A549 (cell line): ENCODE data around the gene MAML2.

Source experiments
- CBX8 ChIP-seq: fragments of 200-600 bp; sonication (generic); IDR thresholded peaks from 2 replicates; pipeline ENCODE4 v1.6.1; 2016
- EP300 ChIP-seq, 2 experiments: fragments of >200 bp; sonication (Bioruptor Twin); formaldehyde crosslinking; IDR thresholded peaks; 2 replicates in 1 of 2; 3 replicates in 1 of 2; pipeline ENCODE4 v1.6.1; 2016 to 2017
- NFE2L2 ChIP-seq: fragments of 150-350 bp; conservative IDR thresholded peaks from 2 replicates; pipeline ENCODE4 v1.6.1; 2014; ENCODE audit warnings: low read length
- PHF8 ChIP-seq: fragments of 200-600 bp; sonication (generic); IDR thresholded peaks from 2 replicates; pipeline ENCODE4 v1.6.1; 2016; ENCODE audit warnings: low read depth, mild to moderate bottlenecking, antibody characterized with exemption, moderate library complexity, borderline replicate concordance
- POLR2A ChIP-seq: IDR thresholded peaks from 2 replicates; pipeline ENCODE4 v1.6.1; 2012; ENCODE audit warnings: mild to moderate bottlenecking, low read length
- POLR2AphosphoS2 ChIP-seq: conservative IDR thresholded peaks from 2 replicates; pipeline ENCODE4 v1.6.1; 2012; ENCODE audit warnings: low read length, improper control_type of control experiment, inconsistent platforms
- RFX5 ChIP-seq: fragments of 450-650 bp; IDR thresholded peaks from 2 replicates; pipeline ENCODE4 v1.7.1; 2014; ENCODE audit warnings: antibody characterized with exemption, mild to moderate bottlenecking, moderate library complexity
- SREBF2 ChIP-seq: fragments of 450-650 bp; IDR thresholded peaks from 2 replicates; pipeline ENCODE4 v1.6.1; 2014; ENCODE audit warnings: mild to moderate bottlenecking, moderate library complexity
- TFCP2L1 ChIP-seq: fragments of 250-450 bp; sonication (Bioruptor Pico); IDR thresholded peaks from 2 replicates; pipeline ENCODE4 v1.5.0; 2021; ENCODE audit warnings: mild to moderate bottlenecking
- USF2 ChIP-seq: fragments of 450-650 bp; IDR thresholded peaks from 2 replicates; pipeline ENCODE4 v1.6.1; 2014; ENCODE audit warnings: antibody characterized with exemption
- ZFP36 ChIP-seq: fragments of 450-650 bp; IDR thresholded peaks from 2 replicates; pipeline ENCODE4 v1.6.1; 2014; ENCODE audit warnings: borderline replicate concordance; ENCODE audit not compliant: partially characterized antibody
- TF ChIP-seq, protein P1 (sequence below): fragments of >200 bp; sonication (Bioruptor Twin); formaldehyde crosslinking; IDR thresholded peaks from 3 replicates; pipeline ENCODE4 v1.5.1; 2016
- TF ChIP-seq, protein P2 (sequence below): fragments of >200 bp; sonication (Bioruptor Twin); formaldehyde crosslinking; IDR thresholded peaks from 3 replicates; pipeline ENCODE4 v1.6.1; 2016

DNA sequence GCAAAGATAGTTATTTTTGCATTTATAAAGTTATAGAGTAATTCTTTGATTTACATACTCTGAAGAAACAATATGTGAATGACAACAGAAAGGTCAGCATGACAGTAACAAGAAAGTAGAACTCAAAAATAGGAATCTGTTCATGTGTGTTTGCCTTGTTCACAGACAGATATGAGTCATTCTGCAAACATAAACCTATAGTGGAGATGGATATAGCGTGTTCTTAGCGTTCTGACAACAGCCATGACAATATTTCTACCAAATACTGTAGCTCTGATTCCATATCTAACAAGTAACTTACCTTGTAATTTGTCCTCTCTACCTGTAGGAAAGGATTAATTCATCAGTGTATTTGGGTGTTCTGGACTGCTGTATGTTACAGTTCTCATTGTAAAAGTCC, 210.6 kb downstream of the MAML2 start:
- TF ChIP-seq USF2 (no peak), EP300 (IDR thresholded peaks at IDR 0.05) (no peak), RFX5 (no peak), ZFP36 (no peak), POLR2AphosphoS2 (no peak), SREBF2 (no peak), POLR2A (no peak), PHF8 (no peak), CBX8 (no peak), NFE2L2 (no peak), TFCP2L1 (CRISPR knock-in tag) (no peak)
- TF ChIP-seq, protein P1, sequence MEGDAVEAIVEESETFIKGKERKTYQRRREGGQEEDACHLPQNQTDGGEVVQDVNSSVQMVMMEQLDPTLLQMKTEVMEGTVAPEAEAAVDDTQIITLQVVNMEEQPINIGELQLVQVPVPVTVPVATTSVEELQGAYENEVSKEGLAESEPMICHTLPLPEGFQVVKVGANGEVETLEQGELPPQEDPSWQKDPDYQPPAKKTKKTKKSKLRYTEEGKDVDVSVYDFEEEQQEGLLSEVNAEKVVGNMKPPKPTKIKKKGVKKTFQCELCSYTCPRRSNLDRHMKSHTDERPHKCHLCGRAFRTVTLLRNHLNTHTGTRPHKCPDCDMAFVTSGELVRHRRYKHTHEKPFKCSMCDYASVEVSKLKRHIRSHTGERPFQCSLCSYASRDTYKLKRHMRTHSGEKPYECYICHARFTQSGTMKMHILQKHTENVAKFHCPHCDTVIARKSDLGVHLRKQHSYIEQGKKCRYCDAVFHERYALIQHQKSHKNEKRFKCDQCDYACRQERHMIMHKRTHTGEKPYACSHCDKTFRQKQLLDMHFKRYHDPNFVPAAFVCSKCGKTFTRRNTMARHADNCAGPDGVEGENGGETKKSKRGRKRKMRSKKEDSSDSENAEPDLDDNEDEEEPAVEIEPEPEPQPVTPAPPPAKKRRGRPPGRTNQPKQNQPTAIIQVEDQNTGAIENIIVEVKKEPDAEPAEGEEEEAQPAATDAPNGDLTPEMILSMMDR: no peak
- TF ChIP-seq, protein P2, sequence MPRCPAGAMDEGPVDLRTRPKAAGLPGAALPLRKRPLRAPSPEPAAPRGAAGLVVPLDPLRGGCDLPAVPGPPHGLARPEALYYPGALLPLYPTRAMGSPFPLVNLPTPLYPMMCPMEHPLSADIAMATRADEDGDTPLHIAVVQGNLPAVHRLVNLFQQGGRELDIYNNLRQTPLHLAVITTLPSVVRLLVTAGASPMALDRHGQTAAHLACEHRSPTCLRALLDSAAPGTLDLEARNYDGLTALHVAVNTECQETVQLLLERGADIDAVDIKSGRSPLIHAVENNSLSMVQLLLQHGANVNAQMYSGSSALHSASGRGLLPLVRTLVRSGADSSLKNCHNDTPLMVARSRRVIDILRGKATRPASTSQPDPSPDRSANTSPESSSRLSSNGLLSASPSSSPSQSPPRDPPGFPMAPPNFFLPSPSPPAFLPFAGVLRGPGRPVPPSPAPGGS: no peak
